ENCODE data around the gene LRRC27.
A peak's percentile ranks its signal among the peaks of the same experiment; 100 is the strongest.

Gene LRRC27

GRCh38 chr10:132339276-132339675, 7.3 kb downstream of the LRRC27 start:
- DNase-seq = no peak

GRCh38 chr10:132341017-132341416, 9.0 kb downstream of the LRRC27 start:
- DNase-seq = no peak

- DNase-seq = no peak
These were observed 9.8 kb downstream of the LRRC27 start for GRCh38 chr10:132341781-132342180.

- no peak for DNase-seq
These were observed 10.6 kb downstream of the LRRC27 start for GRCh38 chr10:132342553-132342952.

GRCh38 chr10:132344386-132344785, 12.4 kb downstream of the LRRC27 start:
- no peak for DNase-seq

- no peak for DNase-seq
These were observed 13.4 kb downstream of the LRRC27 start for GRCh38 chr10:132345345-132345744.

- DNase-seq = no peak
These were observed 14.8 kb downstream of the LRRC27 start for GRCh38 chr10:132346806-132347205.

- no peak for DNase-seq
These were observed 15.4 kb downstream of the LRRC27 start for GRCh38 chr10:132347211-132347930.

GRCh38 chr10:132347931-132348267, 15.9 kb downstream of the LRRC27 start:
- DNase-seq = no peak

GRCh38 chr10:132349766-132350165, 17.8 kb downstream of the LRRC27 start:
- no peak for DNase-seq

GRCh38 chr10:132350391-132350790, 18.4 kb downstream of the LRRC27 start:
- no peak for DNase-seq

GRCh38 chr10:132350946-132351345, 19.0 kb downstream of the LRRC27 start:
- DNase-seq = no peak

- no peak for DNase-seq
These were observed 19.6 kb downstream of the LRRC27 start for GRCh38 chr10:132351611-132352010.

- peak; percentile 80 for DNase-seq
These were observed 20.7 kb downstream of the LRRC27 start for GRCh38 chr10:132352462-132353308.

GRCh38 chr10:132353456-132354355, 21.7 kb downstream of the LRRC27 start:
- no peak for DNase-seq

- no peak for DNase-seq
These were observed 22.5 kb downstream of the LRRC27 start for GRCh38 chr10:132354356-132355094.

- no peak for DNase-seq
These were observed 23.3 kb downstream of the LRRC27 start for GRCh38 chr10:132355297-132355696.

GRCh38 chr10:132355754-132356153, 23.8 kb downstream of the LRRC27 start:
- no peak for DNase-seq

- DNase-seq = no peak
These were observed 24.7 kb downstream of the LRRC27 start for GRCh38 chr10:132356621-132357195.

GRCh38 chr10:132357286-132358058, 25.5 kb downstream of the LRRC27 start:
- DNase-seq = no peak

- DNase-seq = no peak
These were observed 27.5 kb downstream of the LRRC27 start for GRCh38 chr10:132359305-132360040.

All from hematopoietic multipotent progenitor cell treated with erythropoietin and hydrocortisone succinate and interleukin-3 and kit ligand, for 6 days (in vitro differentiated cells).